Kidney epithelial cell (primary cell): ENCODE results near the gene PRRT1B. TPM values are rescaled to one million over a fixed set of nuclear protein-coding genes. Genes with fewer than 3 reads are reported as not detected.

Experiments used
- DNase-seq: peaks from one replicate; pipeline ENCODE4 v3.0.0-alpha.2; 2010; ENCODE audit warnings: low read depth
- H3K27me3 ChIP-seq: 2 replicates; pipeline ENCODE4 v1.6.0; 2011; ENCODE audit warnings: low read length; ENCODE audit not compliant: control insufficient read depth, insufficient read depth
- H3K36me3 ChIP-seq: 2 replicates; pipeline ENCODE4 v1.5.1; 2011; ENCODE audit warnings: low read length; ENCODE audit not compliant: control insufficient read depth, insufficient read depth
- H3K4me3 ChIP-seq: 2 replicates; pipeline ENCODE4 v1.5.1; 2011; ENCODE audit warnings: low read depth, mild to moderate bottlenecking, control low read depth, low read length
- total RNA-seq: library from RNA; depleted of rRNA; stranded (reverse); fragments of >200 nt; gene quantifications from 2 replicates; pipeline ENCODE4 v1.2.3, GENCODE V29; 2015
- TF ChIP-seq, protein P1 (sequence below): IDR thresholded peaks from 2 replicates; pipeline ENCODE4 v1.5.1; 2011; ENCODE audit warnings: mild to moderate bottlenecking, moderate library complexity, low read length, control low read depth, inconsistent platforms; ENCODE audit not compliant: insufficient read depth, poor library complexity, severe bottlenecking

Gene PRRT1B
- total RNA-seq, 1 donor from 2014 or later, result not detected

DNA sequence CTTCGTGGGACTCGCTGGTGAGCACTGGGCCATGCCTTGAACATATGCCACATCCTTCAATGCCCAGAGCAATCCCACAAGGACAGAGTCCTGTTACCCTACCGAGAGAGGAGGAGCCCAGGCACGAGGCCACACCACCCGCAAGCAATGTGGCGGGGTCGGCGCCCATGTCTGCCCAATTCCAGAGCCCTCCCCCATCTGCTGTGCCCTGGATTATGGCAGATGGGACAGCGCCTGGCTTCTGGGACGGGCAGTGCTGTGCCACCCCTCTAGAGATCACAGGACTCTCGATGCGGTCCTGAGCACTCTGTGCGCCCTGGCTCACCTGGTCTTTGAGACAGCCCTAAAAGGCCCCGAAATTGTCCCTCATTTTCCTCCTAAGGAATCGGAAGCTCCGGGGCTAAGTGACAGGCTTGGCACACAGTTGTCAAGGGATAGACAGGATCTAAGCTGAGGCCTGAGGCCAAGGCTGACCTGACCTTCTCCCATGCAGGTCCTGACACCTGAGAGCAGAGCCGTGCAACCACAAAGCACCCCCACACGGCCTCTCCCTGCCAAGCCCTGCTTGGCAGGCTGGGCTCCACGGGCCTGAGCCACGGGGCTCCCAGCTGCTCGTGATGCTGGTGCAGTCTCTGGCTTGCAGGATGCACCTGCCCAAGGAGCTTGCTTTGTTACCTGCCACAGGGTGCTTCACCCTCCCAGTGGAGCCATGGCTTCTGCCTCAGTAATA is 48.8 kb downstream of the PRRT1B start:
- DNase-seq, result no peak
- TF ChIP-seq, protein P1, sequence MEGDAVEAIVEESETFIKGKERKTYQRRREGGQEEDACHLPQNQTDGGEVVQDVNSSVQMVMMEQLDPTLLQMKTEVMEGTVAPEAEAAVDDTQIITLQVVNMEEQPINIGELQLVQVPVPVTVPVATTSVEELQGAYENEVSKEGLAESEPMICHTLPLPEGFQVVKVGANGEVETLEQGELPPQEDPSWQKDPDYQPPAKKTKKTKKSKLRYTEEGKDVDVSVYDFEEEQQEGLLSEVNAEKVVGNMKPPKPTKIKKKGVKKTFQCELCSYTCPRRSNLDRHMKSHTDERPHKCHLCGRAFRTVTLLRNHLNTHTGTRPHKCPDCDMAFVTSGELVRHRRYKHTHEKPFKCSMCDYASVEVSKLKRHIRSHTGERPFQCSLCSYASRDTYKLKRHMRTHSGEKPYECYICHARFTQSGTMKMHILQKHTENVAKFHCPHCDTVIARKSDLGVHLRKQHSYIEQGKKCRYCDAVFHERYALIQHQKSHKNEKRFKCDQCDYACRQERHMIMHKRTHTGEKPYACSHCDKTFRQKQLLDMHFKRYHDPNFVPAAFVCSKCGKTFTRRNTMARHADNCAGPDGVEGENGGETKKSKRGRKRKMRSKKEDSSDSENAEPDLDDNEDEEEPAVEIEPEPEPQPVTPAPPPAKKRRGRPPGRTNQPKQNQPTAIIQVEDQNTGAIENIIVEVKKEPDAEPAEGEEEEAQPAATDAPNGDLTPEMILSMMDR, result no peak
- H3K4me3 ChIP-seq, result no peak overlapping the region
- H3K36me3 ChIP-seq, result no peaks in the 10 kb centered on the region
- H3K27me3 ChIP-seq, result no peaks in the 10 kb centered on the region

DNA sequence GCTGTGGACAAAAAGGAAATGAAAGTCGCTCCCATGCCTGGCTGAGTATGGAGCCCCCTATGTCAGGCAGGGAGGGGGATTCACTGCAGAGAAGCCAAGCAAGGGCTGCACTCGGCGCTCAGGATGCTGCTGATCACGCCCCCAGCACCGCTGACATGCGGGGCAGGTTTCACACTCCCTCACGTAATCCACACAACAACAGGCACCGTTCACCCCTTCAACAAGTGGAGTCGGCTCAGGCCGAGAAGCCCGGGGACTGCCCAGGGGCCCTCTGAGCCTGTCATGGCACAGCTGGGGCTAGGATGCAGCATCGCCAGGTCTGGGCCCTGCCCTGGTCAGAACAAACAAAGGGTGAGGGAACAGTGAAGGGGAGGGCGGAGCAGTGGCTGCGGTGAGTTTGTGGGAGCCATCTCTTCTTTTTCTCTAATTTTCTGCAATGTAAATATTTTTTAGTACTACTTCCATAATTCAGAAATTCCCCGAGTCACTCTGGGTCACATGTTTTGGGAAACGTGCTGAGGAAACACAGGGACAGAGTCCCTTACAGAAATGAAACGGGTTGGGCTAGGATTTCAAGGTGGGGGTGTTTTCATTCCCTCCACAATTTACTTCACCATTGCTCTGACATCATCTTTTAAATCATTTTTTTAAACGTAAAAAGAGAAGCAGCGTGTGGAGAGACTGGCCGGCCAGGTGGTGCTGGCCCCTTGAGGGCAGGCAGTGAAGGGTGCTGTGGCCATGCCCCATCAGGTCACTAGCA is 49.8 kb downstream of the PRRT1B start:
- Histone ChIP-seq H3K27me3 (no peaks in the 10 kb centered on the region), H3K4me3 (no peak overlapping the region), H3K36me3 (no peaks in the 10 kb centered on the region)
- DNase-seq, result no peak
- TF ChIP-seq, protein P1, result no peak

DNA sequence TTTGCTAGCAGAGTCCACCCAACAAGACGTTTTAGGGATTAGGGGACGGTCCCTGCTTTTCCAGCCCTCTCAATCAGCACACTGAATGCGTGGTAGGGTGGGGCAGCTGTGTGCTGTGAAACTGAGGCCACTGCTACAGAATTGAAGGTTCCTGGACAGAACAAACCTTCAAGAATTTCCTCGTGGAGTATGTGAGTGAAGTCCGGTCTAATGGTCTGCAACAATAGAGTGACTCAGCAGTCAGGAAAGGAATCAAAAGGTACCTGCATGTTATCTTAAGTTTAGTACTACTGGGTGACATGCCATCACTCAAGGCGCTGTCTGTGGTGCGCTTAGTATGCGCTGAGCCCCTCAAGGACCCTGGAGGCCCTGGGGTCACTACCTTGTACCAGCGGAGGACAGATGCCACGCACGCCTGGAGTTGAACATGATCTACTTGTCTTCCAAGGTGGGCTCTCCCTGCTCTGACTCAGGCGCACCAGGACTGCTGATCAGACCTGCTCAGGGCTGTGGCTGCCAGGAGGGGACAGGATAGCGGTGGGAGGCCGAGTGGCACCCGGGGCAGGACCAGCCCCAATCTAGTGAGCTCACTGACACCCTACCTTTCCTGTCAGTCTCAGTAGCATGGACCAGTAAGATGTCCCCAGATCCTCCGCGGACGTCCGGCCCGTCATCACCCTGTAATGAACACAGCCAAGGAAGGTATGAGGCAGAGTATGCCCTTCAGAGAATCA is 50.5 kb downstream of the PRRT1B start:
- DNase-seq, result no peak
- Histone ChIP-seq H3K36me3 (peaks cover 1% of the 10 kb centered on the region), H3K4me3 (no peak overlapping the region), H3K27me3 (no peaks in the 10 kb centered on the region)
- TF ChIP-seq, protein P1, result no peak

DNA sequence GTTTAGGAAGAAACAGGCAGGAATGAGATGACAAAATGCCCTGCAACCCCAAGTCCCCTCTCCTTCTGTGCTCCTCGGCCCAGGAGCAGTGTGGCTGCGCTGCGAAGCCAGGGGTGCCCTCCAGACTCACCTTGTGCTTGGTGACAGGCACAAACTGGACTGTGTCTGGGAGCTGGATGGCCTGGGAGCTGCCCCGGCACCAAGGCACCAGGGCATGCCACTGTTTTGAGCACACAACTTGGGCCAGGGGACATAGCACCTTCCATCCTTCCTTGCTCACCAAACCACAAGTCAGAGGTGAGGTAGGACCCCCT is 51.1 kb downstream of the PRRT1B start:
- Histone ChIP-seq H3K27me3 (no peaks in the 10 kb centered on the region), H3K36me3 (peaks cover 1% of the 10 kb centered on the region), H3K4me3 (no peak overlapping the region)
- TF ChIP-seq, protein P1, result no peak
- no peak for DNase-seq

DNA sequence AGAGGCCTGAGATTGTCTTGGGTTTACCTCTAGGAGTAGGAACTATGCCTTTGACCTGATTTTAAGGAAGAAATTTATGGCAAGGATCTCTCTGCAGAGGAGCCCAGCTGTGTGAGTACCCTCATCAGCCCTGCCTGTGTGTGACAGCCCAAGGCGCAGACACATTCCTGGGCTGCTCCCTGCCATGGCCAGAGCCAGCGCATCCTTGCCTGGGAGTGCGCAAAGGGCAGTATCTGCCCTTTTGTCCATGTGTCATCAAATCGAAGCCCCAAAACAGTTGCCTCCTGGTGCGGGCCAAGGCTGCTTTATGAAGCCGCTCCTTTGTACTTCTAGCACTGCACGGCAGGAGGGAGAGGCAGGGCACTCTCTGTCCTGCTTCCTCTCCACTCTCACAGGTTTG is 51.9 kb downstream of the PRRT1B start:
- H3K4me3 ChIP-seq, result no peak overlapping the region
- H3K27me3 ChIP-seq, result no peaks in the 10 kb centered on the region
- DNase-seq, result no peak
- peaks cover 1% of the 10 kb centered on the region for H3K36me3 ChIP-seq
- TF ChIP-seq, protein P1, result no peak
